IPS-15b (cell line): ENCODE results near the gene CDC73.

ENCODE experiments used
- H3K27me3 ChIP-seq: one replicate; pipeline ENCODE4 v1.6.1; 2013; ENCODE audit warnings: low read length; ENCODE audit not compliant: control insufficient read depth, insufficient read depth
- H3K36me3 ChIP-seq: one replicate; pipeline ENCODE4 v1.6.1; 2013; ENCODE audit warnings: low read length; ENCODE audit not compliant: control insufficient read depth, insufficient read depth
- H3K4me1 ChIP-seq: one replicate; pipeline ENCODE4 v1.6.1; 2013; ENCODE audit warnings: mild to moderate bottlenecking, low read length; ENCODE audit not compliant: control insufficient read depth, insufficient read depth
- H3K4me3 ChIP-seq: one replicate; pipeline ENCODE4 v1.5.1; 2013; ENCODE audit warnings: low read depth, low read length
- H3K9ac ChIP-seq: one replicate; pipeline ENCODE4 v1.6.1; 2013; ENCODE audit warnings: low read depth, mild to moderate bottlenecking, low read length
- H3K9me3 ChIP-seq: one replicate; pipeline ENCODE4 v1.6.1; 2013; ENCODE audit warnings: mild to moderate bottlenecking, low read length; ENCODE audit not compliant: control insufficient read depth, insufficient read depth

The CDC73 gene

GRCh38 chr1:193104502-193104906 lies 17.3 kb upstream of the CDC73 start:
- Histone ChIP-seq H3K9ac (peak overlapping the region; percentile 38), H3K4me3 (peak overlapping the region; percentile 93), H3K9me3 (no peaks in the 10 kb centered on the region), H3K27me3 (peaks cover 19% of the 10 kb centered on the region), H3K4me1 (peaks cover 7% of the 10 kb centered on the region), H3K36me3 (no peaks in the 10 kb centered on the region)

- Histone ChIP-seq H3K36me3 (no peaks in the 10 kb centered on the region), H3K4me1 (peaks cover 7% of the 10 kb centered on the region), H3K4me3 (peak within 1 kb of the TSS; percentile 93), H3K9ac (peak within 1 kb of the TSS; percentile 77), H3K9me3 (no peaks in the 10 kb centered on the region), H3K27me3 (peaks cover 19% of the 10 kb centered on the region)
These were observed 16.7 kb upstream of the CDC73 start, which contains the start of gene GLRX2 for GRCh38 chr1:193104907-193105820. Gene GLRX2 (minus strand): TSS chr1:193105414. CDS start chr1:193105382, 32 bp downstream.

- Histone ChIP-seq H3K4me3 (peak overlapping the region; percentile 87), H3K27me3 (peaks cover 19% of the 10 kb centered on the region), H3K9ac (peak overlapping the region; percentile 77), H3K36me3 (no peaks in the 10 kb centered on the region), H3K4me1 (peaks cover 7% of the 10 kb centered on the region), H3K9me3 (no peaks in the 10 kb centered on the region)
These were observed 16.0 kb upstream of the CDC73 start for GRCh38 chr1:193105821-193106177.

GRCh38 chr1:193108471-193108870 lies 13.4 kb upstream of the CDC73 start:
- H3K4me1 ChIP-seq = peaks cover 14% of the 10 kb centered on the region
- no peaks in the 10 kb centered on the region for H3K36me3 ChIP-seq
- no peak overlapping the region for H3K9ac ChIP-seq
- no peak overlapping the region for H3K4me3 ChIP-seq
- H3K27me3 ChIP-seq = peaks cover 9% of the 10 kb centered on the region
- no peaks in the 10 kb centered on the region for H3K9me3 ChIP-seq

GRCh38 chr1:193109619-193110018 lies 12.2 kb upstream of the CDC73 start:
- no peak overlapping the region for H3K9ac ChIP-seq
- H3K4me3 ChIP-seq = no peak overlapping the region
- no peaks in the 10 kb centered on the region for H3K9me3 ChIP-seq
- no peaks in the 10 kb centered on the region for H3K27me3 ChIP-seq
- H3K4me1 ChIP-seq = peaks cover 12% of the 10 kb centered on the region
- no peaks in the 10 kb centered on the region for H3K36me3 ChIP-seq

GRCh38 chr1:193110246-193110645 lies 11.6 kb upstream of the CDC73 start:
- H3K9ac ChIP-seq = no peak overlapping the region
- H3K9me3 ChIP-seq = no peaks in the 10 kb centered on the region
- no peak overlapping the region for H3K4me3 ChIP-seq
- no peaks in the 10 kb centered on the region for H3K27me3 ChIP-seq
- H3K36me3 ChIP-seq = no peaks in the 10 kb centered on the region
- H3K4me1 ChIP-seq = peaks cover 12% of the 10 kb centered on the region

GRCh38 chr1:193110864-193111263 lies 11.0 kb upstream of the CDC73 start:
- no peaks in the 10 kb centered on the region for H3K36me3 ChIP-seq
- H3K4me3 ChIP-seq = no peak overlapping the region
- no peaks in the 10 kb centered on the region for H3K9me3 ChIP-seq
- H3K9ac ChIP-seq = no peak overlapping the region
- peaks cover 15% of the 10 kb centered on the region for H3K4me1 ChIP-seq
- H3K27me3 ChIP-seq = no peaks in the 10 kb centered on the region

- no peak overlapping the region for H3K9ac ChIP-seq
- no peaks in the 10 kb centered on the region for H3K27me3 ChIP-seq
- peaks cover 14% of the 10 kb centered on the region for H3K4me1 ChIP-seq
- no peaks in the 10 kb centered on the region for H3K9me3 ChIP-seq
- H3K4me3 ChIP-seq = no peak overlapping the region
- no peaks in the 10 kb centered on the region for H3K36me3 ChIP-seq
These were observed 10.2 kb upstream of the CDC73 start for GRCh38 chr1:193111641-193112090.

GRCh38 chr1:193113258-193113991 lies 8.4 kb upstream of the CDC73 start:
- H3K9ac ChIP-seq = no peak overlapping the region
- no peaks in the 10 kb centered on the region for H3K27me3 ChIP-seq
- no peaks in the 10 kb centered on the region for H3K9me3 ChIP-seq
- peak overlapping the region; percentile 9 for H3K4me3 ChIP-seq
- H3K36me3 ChIP-seq = no peaks in the 10 kb centered on the region
- peaks cover 14% of the 10 kb centered on the region for H3K4me1 ChIP-seq

GRCh38 chr1:193113992-193114332 lies 7.9 kb upstream of the CDC73 start:
- no peaks in the 10 kb centered on the region for H3K27me3 ChIP-seq
- peaks cover 14% of the 10 kb centered on the region for H3K4me1 ChIP-seq
- H3K9ac ChIP-seq = no peak overlapping the region
- no peak overlapping the region for H3K4me3 ChIP-seq
- H3K36me3 ChIP-seq = no peaks in the 10 kb centered on the region
- H3K9me3 ChIP-seq = no peaks in the 10 kb centered on the region

- no peak overlapping the region for H3K4me3 ChIP-seq
- no peaks in the 10 kb centered on the region for H3K9me3 ChIP-seq
- H3K27me3 ChIP-seq = no peaks in the 10 kb centered on the region
- H3K36me3 ChIP-seq = no peaks in the 10 kb centered on the region
- peaks cover 14% of the 10 kb centered on the region for H3K4me1 ChIP-seq
- H3K9ac ChIP-seq = no peak overlapping the region
These were observed 7.2 kb upstream of the CDC73 start for GRCh38 chr1:193114485-193115095.
